C4-2B (cell line): ENCODE data around the gene MED1.
"Not testable (repeated sequence)": the region's sequence is repeated elsewhere in the genome, so short reads cannot be mapped to it uniquely, and the experiment has no call there.

Source experiments
- H3K27ac ChIP-seq: fragments of 450-650 bp; 2 replicates; pipeline ENCODE4 v1.5.1; 2017
- CTCF ChIP-seq: fragments of 450-650 bp; conservative IDR thresholded peaks from 2 replicates; pipeline ENCODE4 v1.5.1; 2017; ENCODE audit warnings: mild to moderate bottlenecking
- ZFX ChIP-seq: fragments of 450-650 bp; IDR thresholded peaks from 2 replicates; pipeline ENCODE4 v1.6.1; 2017

MED1 gene

GRCh38 chr17:39447561-39447960, 3.5 kb downstream of the MED1 start:
- H3K27ac ChIP-seq, result no peak overlapping the region
- no peak for TF ChIP-seq ZFX
- no peak for TF ChIP-seq CTCF

- no peak for TF ChIP-seq CTCF
- TF ChIP-seq ZFX, result no peak
- H3K27ac ChIP-seq, result no peak overlapping the region
Measured at GRCh38 chr17:39443326-39443725, 7.7 kb downstream of the MED1 start.

- H3K27ac ChIP-seq, result not testable (repeated sequence)
Measured at GRCh38 chr17:39439868-39440267, 11.2 kb downstream of the MED1 start.

GRCh38 chr17:39429600-39429999, 21.5 kb downstream of the MED1 start:
- no peak overlapping the region for H3K27ac ChIP-seq
- no peak for TF ChIP-seq CTCF
- TF ChIP-seq ZFX, result no peak

- no peak for TF ChIP-seq CTCF
- no peak for TF ChIP-seq ZFX
- no peak overlapping the region for H3K27ac ChIP-seq
Measured at GRCh38 chr17:39416141-39416540, 34.9 kb downstream of the MED1 start.

- H3K27ac ChIP-seq, result no peak overlapping the region
- TF ChIP-seq ZFX (no peak), CTCF (no peak)
Measured at GRCh38 chr17:39410279-39410678, 40.8 kb downstream of the MED1 start.

GRCh38 chr17:39408360-39408759, 42.7 kb downstream of the MED1 start:
- TF ChIP-seq ZFX, result no peak
- H3K27ac ChIP-seq, result no peak overlapping the region

GRCh38 chr17:39406951-39407350, 44.1 kb downstream of the MED1 start:
- no peak overlapping the region for H3K27ac ChIP-seq
- no peak for TF ChIP-seq ZFX
- TF ChIP-seq CTCF, result no peak

- H3K27ac ChIP-seq, result no peak overlapping the region
- TF ChIP-seq ZFX, result no peak
Measured at GRCh38 chr17:39405436-39405835, 45.6 kb downstream of the MED1 start.
